Suppressor macrophage treated with lipopolysaccharide for 1 hour (primary cell): Measurements from ENCODE around the gene MYO10.
A peak's percentile ranks its signal among the peaks of the same experiment; 100 is the strongest.

Experiments used
- DNase-seq, 3 donors: peaks; one replicate each; pipeline ENCODE4 v3.0.0-alpha.2; 2020 to 2022

MYO10 gene

DNA sequence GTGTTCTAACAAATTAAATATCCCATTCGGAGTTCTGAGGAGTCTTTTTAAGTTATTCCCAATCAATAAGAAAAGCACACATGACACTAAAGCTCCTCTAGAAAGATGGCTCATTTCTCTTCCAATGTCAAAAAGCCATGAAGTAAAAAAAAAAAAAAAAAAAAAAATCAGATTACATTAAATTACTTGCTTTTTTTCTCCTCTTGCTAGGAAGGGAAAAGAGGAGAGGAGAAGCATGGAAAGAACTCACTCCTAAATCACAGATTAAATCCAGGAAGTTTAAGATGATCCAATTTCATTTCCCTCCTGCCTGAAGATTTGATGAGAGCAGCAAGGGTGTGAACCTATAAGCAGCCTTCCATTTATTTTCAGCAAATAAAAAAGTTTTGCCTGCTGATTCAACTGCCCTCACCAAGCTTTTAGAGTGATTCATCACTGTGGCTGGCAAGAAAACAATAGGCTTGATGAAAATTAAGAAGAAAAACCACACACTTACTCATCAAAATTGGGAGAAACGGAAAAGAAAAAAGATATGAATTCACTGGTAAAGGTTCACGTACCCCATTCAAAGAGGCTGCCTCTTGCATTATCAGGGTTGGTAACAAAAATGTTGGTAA, 19.7 kb downstream of the MYO10 start:
- peak in 2 of 3 donors; percentile 26 to 44 for DNase-seq

DNA sequence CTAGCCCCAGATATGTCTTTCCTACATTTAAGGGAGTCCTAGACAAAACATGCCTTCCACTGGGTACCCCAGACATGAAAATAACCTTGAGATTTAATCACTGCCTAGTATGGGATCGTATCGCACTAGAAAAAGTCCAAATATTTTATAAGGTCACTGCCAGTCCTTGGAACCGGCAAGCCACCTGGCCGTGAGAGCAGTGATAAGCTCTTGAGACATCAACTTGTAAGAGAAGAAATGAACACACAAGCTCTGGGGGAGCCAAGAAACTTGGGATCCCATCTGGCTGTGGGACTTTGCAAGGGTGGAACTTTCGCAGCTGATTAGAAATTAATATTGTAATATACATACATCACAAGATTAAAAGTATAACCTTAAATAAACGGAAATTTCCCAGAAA, 21.5 kb downstream of the MYO10 start:
- DNase-seq = no peak

DNA sequence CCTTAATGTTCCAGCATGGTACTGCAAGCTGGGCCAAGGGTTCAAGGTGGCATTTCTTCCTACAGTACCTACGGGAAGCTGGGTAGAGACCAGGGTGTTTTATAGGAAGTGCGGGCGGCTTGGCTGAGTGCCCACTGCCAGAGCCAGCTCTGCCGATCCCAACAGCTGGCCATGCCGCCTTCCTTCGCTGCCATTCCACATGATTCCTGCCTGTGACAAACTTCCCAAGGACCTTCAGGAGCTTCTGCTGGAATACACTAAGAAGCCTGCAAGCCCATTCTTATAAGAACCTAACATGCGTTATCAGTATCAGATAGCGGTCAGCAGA, 22.0 kb downstream of the MYO10 start:
- DNase-seq = no peak

DNA sequence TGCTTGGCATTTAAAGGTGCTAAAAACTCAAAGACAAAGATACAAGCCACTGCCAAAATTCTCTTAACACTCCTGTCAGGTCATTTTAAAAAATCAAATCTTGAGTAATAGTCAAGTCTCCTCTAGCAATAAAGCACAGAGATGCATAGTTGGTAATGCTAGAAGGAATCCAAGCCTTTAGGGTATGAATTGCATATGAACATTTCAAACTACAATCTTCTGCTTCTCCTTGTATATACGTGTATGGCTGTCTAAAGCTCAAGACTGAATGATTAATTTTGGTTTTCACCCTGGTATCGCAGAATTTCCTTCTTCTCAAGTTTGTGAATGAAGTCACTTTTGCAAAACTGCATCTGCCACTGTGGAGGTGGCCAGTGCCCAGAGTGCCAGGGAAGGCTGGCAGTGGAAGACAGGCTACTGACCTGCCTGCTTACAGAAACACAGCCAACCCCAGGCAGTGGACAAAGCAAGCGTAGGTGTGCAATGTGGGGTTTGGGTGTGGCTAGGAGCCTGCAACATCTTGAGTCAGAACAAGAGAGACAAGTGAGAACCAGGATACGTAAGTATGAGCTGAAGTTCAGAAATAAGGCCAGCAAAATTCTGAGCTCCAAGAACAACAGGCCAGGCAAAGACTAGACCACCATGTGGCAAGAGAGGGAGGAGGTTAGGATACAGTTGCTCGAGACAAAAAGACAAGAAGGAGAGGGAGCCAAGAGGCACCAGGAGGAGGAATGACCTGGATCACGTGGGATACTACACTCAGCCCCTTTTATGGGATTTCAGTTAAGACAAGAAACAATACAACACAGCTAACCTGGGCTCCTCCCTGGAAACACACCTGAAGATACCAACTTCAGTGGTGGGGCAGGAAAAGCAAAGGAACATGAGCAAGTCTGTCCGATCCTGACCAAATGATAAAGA, 22.6 kb downstream of the MYO10 start:
- DNase-seq = no peak

DNA sequence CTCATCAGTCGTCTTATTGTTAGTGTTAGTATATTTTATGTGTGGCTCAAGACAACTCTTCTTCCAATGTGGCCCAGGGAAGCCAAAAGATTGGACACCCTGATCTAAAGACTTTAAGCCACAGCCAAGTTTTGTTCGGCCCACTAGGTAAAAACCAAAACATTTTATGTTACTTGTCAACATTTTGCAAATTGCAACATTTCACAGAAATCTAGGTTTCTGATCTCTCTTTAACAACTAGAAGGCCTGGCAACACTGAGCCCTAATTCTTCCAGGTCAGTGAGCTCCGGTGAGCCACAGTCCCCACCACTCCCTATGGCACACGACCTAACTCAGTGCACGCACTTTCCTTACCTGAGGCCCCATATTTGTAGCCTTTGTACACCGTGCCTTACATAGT, 24.0 kb downstream of the MYO10 start:
- no peak for DNase-seq

DNA sequence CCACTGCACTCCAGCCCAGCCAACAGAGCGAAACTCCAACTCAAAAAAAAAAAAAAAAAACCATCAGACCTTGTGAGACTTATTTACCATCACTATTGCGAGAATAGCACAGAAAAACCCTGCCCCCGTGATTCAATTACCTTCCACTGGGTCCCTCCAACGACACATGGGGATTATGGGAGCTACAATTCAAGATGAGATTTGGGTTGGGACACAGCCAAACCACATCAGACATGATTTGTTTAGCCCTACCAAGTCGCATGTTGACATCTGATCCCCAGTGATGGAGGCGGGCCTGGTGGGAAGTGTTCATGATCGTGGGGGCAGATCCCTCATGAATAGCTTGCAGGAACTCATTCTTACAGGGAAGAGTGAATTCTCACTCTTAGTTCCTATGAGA, 26.6 kb downstream of the MYO10 start:
- no peak for DNase-seq

DNA sequence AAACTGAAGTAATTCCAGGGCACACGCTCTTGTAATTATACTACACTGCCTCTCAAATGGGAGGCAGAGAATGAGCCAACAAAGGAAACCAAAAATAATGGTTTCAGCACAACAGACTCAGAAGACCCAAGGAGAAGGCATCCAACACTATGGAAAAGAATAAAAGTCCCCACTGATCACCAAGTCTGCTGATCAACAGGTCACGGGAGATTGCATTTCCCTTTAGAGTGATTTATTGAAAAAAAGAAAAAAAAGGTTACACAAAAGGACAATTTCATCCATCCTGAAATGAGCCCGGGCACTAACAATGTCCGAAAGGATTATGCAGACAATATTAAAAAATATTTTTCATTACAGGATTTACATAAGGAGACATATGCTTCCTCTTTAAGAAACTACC, 28.8 kb downstream of the MYO10 start:
- DNase-seq = no peak

DNA sequence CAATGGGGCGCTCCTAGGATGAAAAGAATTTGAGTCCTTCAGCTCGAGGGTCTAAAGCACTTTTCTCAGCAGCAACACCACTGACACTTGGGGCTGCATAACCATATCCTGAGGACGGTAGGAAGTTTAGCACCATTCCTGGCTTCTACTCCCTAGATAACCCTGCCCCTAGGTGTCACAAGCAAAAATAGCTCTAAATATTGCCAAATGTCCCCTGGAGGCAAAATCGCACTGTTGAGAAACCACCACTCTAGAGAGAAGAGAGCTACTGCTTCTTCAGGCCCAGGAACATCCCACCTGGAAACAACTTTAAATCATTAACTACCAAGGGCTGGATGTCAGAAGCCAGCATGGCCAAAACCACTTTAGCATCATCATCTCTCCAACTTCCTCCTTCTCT, 29.8 kb downstream of the MYO10 start:
- DNase-seq = no peak

DNA sequence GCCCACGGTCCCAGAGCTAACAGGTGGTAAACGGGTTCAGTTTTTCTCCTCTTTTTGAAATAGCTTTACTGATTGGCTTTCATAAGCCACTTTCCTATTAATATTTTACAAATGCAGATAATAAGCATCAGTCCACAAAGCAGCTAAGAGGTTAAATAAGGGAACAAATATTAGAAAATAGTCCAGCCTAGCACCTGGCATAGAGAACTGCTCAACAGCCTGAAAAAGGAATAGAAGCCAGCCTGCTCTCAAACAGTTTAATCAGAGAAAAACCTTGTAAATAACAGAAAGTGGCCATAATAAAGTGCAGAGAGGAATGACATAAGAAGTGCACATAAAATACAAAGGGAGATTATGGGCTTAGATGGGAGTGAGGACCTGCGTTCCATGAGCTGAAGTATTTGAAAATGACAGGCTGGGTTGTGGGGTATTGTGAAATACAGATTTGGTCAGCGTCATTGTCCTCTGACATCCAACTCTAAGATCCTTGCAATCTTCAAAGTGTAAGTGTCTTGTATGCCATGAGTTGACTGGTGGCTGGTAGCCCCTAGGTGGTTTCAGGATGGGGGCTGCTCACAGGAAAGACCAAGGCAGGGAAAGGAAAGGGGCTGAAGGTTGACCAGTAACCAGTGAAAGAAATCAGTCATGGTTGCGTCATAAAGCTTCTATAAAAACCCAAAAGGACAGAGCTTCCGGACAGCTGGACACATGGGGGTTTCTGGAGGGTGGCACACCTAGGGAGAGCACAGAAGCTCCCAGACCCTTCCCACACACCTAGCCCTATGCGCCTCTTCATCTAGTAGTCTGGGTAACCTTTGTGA, 32.4 kb downstream of the MYO10 start:
- DNase-seq = no peak

DNA sequence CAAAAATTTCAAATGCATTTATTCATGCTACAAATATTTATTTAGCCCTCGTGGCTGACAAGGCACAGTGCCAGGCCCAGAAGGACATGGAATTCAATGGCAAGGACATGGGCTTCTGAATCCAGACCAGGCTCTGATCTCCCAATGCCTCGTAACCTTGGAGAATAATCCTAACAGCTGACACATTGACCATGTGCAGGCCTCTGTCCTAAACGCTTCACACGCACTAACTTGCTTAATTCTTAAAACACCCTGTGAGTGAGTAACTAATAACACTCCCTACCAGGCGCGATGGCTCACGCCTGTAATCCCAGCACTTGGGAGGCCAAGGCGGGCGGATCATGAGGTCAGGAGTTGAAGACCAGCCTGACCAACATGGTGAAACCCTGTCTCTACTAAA, 33.2 kb downstream of the MYO10 start:
- no peak for DNase-seq

DNA sequence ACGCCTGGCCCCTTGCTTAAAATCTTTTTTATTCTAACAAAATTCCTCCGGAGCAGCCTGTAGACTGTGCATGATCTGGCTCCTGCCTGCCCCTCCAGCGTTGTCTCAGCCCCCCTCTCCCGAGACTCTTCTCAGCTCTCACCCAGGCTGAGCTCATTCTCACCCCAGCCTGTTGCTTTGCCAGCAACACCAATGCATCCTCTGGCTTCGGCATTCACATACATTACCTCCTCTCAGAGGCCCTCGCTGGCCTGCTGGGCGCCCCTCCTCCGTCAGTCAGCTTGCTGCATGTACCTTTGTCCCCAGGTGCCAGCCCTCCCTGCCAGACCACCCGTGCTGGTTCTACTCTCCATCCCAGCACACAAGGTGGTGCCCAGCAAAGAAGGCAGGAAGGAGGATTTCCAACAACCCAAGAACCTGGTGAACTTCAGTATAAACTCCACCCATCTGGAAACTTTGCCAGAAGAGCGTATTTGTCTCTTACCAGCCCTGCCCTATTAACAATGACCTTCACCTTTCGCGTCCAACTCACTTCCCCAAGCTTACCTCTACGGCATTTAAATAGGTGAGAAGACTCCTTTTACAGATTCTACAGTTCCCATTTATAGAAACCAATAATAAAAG, 35.0 kb downstream of the MYO10 start:
- DNase-seq = no peak

DNA sequence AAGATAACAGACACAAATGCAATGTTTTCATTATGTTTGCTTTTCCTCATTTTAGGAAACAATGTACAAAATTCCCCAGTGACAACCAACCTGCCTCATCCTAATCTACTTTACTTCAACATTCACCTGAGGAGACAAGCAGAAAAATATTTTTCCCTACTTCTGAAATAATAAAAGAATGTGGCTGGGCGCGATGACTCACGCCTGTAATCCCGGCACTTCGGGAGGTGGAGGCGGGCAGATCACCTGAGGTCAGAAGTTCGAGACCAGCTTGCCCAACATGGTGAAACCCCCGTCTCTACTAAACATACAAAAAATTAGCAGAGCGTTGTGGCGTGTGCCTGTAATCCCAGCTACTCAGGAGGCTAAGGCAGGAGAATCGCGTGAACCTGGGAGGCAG, 36.9 kb downstream of the MYO10 start:
- no peak for DNase-seq

DNA sequence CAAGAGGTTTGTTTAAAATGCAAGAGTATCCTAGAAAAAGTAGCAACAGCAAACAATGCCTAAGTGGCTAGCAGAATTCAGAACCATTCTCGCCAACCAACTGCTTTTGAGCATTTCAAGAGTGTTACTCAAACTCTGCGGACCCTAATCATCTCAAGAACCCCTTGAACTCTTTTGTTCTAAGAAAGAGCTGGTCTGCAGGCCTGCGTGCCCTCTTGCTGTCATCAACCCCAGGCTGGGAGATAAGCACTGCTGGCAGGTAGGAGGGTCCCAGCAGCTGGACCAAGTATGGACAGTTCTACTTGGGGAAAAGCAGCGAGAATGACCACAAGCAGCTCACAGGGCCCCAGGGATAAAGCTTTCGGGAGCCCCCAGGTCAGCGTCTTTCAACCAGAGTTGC, 38.3 kb downstream of the MYO10 start:
- no peak for DNase-seq

DNA sequence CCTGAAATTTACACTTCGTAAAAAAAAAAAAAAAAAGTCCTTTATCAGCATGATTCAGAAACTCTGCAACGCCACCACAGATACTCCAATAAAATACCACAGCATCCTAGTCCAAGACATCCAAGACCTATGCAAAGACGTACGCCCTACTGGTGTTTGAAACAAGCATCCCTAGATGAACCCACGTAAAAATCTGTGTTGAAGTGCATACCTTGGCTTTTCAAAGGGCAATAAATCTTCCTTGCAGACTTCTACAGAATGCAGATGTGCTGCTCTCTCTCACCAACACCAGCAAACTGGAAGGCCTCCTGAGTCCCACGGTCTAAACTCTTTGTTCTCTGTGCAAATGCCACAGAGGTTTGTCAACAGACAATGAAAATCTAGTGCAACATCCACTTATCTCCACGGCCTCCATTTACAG, 38.8 kb downstream of the MYO10 start:
- DNase-seq = no peak

DNA sequence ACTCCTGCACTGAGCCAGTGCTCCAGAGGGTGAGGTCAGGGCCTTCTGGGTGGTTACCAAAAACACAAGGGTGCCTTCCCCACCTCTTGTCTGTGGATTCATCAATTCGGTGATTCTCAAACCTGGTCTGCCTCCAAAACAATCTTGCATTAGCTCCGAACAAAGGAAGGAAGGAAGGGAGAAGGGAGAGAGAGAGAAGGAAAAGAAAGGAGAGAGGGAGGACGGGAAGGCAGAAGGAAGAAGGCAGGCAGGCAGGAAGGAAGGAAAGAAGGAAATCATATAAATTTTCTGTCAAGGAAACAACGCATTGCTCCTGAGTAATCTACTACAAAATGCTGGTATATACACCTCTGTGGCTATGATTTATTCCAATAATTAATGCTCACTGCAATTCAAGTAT, 39.3 kb downstream of the MYO10 start:
- no peak for DNase-seq

DNA sequence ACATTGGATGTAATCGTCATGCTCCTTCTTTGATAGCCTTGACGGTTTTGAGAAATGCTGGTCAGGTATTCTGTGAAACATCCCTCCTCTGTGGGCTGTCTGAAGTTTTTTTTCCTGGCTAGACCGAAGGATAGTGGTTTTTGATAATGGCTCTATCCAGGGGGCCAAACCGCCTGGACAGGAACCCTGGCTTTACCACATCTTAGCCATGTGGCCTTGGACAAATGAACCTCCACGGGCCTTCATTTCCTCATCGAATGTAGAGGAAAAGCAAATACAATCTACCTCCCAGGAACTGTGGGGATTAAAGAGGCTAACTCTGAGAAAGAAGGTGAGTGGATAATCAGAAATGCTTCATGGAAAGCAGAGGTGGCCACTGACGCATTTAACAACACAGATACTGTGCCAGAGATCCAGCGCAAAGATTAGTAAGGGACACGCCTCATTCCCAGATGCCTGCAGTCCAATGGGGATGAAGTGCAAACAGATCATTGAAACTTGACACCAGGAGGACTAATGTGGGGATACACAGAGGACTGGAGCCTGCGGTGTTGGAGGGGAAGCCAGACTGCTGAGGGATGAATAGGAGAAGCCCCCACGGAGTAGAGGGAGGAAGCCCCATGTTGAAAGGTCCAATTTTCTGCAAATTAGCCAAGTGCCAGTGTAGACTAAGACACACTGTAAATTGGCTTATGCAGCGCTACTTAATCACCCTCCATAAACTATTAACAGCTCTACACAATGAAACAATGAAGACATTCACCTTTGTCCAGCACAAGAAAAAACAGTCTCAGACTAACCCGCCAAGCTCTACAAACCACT, 41.6 kb downstream of the MYO10 start:
- DNase-seq = no peak

DNA sequence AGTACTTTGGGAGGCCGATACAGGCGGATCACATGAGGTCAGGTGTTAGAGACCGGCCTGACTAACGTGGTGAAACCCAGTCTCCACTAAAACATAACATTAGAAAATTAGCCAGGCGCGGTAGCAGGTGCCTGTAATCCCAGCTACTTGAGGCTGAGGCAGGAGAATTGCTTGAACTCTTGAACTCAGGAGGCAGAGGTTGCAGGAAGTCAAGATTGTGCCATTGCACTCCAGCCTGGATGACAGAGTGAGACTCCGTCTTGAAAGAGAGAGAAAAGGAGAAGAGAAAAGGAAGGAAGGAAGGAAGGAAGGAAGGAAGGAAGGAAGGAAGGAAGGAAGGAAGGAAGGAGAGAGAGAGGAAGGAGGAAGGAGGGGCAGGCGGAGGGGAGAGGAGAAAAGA, 45.1 kb downstream of the MYO10 start:
- DNase-seq = no peak

DNA sequence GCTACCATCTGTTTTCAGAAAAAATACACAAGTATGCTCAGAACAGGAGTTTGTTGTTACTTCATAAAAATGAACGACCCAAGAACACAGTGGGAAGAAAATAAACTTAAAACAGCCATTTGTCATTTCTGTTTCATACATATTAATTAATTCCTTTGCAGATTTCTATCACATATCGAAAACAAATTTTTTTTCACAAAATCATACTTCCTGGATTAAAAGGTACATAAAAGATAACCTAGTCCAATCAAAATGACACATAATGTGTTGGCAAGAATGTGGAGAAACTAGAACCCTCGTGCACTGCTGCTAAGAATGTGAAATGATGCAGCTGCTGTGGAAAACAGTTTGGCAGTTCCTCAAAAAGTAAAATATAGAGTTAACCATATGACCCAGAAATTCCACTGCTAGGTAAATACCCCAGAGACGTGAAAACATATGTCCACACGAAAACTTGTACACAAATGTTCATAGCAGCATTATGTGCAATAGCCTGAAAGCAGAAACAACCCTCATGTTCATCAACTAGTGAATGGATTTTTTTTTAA, 46.0 kb downstream of the MYO10 start:
- DNase-seq = no peak

DNA sequence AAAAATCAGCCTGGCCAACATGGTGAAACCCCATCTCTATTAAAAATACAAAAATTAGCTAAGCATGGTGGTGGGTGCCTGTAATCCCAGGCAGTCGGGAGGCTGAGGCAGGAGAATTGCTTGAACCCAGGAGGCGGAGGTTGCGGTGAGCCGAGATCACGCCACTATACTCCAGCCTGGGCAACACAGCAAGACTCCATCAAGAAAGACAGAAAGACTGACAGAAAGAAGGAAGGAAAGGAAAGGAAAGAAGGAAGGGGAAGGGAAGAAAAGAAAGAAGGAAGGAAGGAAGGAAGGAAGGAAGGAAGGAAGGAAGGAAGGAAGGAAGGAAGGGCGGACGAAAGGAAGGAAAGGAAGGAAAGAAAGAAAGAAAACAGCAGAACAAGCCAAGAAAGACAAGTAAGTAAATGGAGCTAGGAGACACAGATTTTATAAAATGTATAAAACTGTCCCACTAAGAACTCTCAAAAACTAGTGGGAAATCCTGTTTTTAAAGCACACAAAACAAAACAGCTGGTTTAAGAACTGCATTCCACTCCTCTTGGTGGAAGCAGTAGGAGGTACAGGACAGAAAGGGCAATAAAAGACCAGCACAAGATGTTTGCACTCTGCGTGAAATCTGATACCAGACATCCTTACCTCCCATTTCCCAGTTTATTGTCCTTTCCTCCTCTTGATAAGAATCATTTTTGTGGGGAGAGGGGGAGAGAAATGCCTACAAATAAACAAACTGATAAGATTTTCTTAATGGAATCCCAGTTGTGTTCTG, 46.7 kb downstream of the MYO10 start:
- no peak for DNase-seq

DNA sequence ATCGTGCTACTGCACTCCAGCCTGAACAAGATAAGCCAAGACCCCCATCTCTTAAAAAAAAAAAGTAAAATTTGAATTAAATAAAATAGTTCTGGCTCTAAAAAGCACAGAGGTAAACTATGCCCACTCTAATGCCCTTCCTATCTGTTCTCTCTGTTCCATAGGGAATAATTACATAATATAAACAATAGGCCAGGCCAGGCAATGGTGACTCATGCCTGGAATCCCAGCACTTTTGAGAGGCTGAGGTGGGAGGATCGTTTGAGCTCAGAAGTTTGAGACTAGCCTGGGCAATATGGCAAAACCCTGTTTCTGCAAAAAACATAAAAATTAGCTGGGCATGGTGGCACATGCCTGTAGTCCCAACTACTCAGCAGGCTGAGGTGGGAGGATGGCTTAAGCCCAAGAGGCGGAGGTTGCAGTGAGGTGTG, 47.4 kb downstream of the MYO10 start:
- no peak for DNase-seq

DNA sequence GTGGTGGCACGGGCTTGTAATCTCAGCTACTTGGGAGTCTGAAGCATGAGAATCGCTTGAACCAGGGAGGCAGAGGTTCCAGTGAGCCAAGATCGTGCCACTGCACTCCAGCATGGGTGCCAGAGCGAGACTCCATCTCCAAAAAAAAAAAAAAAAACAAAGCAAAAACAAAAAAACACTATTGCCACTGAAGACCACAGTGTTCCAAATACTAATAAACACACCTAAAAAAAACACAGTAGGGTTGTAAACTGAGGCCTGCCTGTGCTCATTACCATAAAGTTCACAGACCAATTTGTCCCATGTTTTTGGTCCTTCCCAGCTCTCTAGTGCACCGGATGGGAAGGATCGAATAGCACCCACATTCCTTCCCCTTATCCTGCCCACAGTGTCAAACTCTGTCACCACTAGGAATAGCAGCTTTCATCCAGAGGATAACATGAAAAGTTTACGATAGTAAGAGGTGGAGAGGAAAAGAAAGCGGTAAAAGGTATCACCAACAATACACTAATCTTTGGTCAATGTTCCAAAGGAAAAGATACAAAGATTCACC, 49.2 kb downstream of the MYO10 start:
- no peak for DNase-seq
